HG02870 (cell line): ENCODE measurements around the gene IGFBP7.

ENCODE experiments used
- ATAC-seq: cut with Tn5 transposase; IDR thresholded peaks from one replicate; pipeline ENCODE4 v1.9.1; 2021; ENCODE audit warnings: mild to moderate bottlenecking, moderate library complexity; ENCODE audit not compliant: unreplicated experiment

Gene IGFBP7

DNA sequence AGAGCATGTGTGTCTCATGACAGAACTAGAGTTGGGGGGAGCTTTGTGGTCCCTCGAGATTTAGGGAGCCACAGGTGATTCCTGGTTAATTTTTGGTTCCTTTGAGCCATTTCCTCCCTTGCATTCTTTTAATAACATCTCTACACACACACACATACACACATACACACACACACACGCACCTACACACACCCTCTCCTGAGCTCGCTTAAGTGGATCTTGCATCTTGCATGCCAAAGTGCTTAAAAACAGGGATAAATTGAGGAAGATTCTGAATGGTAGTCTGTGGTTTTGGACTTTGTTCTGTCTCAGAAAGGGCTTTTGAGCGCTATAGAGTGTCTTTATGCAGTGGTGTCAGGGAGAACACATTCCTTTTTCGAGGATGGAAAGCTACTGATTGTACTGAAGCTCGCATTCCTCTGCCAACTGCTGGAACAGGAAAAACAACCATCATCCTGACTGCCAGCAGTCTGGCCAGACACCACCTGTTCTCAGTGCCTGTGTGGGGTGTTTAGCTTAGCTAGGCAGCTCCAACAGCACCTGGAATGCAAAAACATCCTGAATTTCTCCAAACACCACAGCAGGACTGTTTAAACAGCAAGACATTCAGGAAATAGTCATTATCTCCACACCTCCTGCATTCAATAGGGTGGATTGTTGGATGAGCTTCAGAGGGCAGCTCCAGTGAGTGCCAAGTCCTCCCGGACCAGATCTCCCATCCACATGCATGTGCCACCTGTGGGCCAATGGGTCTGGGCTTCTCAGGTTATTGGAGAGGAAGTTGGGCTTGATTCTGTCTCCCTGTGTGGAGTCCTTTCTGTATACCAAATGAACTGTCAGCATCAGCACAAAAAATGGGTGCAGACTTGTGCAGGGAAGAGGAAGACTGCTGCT lies 21.9 kb upstream of the IGFBP7 start:
- no peak for ATAC-seq

DNA sequence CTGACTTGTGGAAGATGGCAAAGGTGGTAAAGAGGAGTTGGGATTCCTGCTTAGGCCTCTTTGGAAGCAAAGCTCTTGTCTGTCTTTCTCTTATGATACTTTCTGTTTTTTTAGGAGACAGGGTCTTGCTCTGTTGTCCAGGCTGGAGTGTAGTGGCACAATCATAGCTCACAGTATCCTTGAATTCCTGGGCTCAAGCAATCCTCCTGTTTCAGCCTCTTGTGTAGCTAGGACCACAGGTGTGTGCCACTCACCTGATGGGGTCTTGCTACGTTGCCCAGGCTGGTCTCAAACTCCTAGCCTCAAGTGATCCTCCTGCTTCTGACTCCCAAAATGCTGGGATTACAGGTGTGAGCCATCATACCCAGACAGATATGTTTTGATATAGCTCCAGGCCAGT lies 19.3 kb upstream of the IGFBP7 start:
- no peak for ATAC-seq

DNA sequence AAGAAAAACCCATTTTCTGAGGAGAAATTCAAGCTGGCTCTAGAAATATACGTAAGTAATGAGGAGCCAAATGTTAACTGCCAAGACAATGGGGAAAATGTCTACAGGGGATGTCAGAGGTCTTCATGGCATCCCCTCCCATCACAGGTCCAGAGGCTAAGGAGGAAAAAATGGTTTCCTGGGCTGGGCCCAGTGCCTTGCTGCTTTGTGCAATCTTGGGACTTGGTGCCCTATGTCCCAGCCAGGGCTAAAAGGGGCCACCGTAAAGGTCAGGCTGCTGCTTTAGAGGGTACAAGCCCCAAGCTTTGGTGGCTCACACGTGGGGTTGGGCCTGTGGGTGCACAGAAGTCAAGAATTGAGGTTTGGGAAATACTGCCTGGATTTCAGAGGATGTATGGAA lies 17.2 kb upstream of the IGFBP7 start:
- no peak for ATAC-seq

DNA sequence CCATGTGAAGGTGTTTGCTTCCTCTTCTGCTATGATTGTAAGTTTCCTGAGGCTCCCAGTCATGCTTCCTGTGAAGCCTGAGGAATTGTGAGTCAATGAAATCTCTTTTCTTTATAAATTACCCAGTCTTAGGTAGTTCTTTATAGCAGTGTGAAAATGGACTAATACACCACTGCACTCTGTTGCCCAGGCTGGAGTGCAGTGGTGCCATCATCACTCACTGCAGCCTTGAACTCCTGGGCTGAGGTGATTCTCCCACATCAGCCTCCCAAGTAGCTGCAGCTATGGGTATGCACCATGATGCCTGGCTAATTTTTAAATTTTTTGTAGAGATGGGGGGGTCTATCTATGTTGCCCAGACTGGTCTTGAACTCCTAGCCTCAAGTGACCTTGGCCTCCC lies 15.8 kb upstream of the IGFBP7 start:
- ATAC-seq: no peak

DNA sequence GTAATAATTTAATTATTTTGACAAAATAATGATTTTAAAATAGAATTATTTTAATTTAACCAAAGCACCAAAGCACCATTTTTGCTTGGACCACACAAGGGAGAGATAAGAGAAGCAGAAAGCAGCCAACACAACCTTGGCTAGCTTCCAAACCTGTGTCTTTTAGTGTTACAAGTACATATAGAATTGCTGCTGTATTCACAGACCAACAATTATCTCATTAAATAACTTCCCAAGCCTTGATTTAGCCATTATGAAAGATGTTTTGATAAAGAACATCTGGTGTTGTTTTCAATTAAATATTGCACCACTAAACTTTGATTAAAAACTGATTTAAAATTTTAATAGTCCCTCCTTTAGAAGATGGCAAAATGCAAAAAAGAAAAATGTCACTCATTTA lies 14.0 kb upstream of the IGFBP7 start:
- no peak for ATAC-seq

DNA sequence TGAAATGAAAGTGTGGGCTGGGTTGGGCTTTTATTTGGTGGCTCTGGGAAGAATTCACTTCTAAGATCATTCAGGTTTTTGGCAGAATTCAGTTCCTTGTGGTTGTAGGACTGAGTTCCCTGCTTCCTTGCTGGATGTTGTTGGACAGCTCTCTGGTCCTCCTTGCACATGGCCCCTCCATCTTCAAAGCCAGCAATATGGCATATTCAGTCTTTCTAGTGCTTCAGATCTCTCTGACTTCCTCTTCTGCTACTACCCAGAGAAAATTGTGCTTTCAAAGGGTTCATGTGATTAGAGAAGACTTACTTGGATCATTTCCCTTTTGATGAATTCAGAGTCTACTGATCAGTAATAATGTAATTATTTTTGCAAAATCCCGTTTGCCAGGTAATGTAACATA lies 12.8 kb upstream of the IGFBP7 start:
- ATAC-seq: no peak

DNA sequence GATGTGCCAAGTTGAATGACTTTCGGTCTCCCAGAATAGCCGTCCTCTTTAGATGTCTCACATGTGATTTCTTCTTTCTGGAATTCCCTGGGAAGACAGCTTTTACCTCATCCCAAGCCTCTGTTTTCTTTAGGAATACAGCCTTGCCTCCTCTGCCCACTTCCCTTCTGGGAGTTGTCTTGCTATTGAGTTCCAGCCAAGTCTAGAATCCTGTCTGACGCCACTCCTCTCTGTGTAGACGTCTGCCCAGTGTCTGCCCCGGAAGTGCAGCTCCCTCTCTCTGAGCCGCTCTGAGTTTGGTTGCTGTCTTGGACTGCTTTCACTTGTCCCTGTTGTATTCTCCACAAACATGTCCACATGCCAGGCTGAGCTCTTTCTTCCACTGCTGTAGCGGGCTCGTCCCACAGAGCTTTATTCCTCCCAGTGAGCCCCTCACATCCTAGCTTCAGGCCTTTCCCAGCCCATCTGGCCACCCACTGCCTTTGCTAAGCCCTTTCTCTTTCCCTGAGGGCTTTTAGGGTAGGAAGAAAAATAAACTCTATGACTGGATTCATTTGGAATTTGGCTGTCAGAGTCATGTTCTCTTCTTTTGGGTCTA lies 9.0 kb upstream of the IGFBP7 start:
- no peak for ATAC-seq

DNA sequence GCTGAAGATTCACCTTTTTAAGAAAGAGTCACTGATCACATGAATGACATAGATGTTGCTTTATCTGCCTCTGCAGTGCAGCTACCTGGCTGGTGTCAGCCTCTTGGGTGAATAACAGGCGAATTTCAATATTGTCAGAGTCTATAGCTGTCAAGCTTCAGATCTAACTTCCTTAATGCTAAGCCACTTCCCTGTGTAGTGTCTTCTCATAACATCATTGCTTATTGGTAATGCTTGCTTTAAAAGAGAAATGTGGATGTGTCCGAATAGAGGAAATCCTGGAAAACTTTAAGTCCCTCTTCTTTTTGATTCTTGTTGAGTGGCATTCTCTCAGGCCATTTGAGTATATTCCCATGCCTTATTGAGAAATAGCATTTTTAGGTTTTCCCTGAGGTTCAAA lies 7.3 kb upstream of the IGFBP7 start:
- ATAC-seq: no peak

DNA sequence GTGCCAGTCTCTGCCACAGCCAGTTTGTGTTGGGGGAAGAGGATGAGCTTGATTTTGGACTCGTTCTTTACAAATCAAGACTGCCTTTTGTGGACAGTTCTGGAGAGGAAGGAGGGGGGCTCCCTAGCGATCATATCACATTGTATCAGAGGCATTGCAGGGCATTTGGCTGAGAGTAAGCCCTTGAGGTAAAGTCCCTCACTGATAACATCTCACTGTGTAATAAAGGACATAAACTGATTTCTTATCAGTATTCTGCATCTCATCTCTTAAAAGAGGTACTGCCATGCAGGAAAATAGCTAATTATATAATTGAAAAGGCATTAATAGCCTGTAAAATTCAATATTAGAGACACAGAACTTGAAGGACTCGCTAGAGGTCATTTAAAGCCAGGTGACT lies 6.1 kb upstream of the IGFBP7 start:
- no peak for ATAC-seq

DNA sequence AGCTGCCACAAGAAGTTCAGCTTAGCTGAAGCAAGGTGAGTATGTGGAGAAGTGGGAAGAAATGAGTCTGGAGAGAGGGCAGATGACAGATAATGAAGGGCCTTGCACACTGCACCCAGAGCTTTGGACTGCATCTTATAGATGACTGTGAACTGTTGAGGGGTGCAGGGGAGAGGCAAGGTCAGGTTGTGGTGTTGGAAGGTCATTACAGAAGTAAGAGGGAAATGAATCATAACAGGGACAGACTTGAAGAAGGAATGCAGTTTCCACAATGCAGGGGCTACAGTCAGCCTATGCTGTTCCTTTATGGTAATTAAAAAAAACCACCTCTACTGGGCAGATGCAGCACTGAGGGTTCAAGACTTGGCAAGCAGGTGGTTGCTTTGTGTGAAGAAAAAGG lies 4.8 kb upstream of the IGFBP7 start:
- no peak for ATAC-seq

DNA sequence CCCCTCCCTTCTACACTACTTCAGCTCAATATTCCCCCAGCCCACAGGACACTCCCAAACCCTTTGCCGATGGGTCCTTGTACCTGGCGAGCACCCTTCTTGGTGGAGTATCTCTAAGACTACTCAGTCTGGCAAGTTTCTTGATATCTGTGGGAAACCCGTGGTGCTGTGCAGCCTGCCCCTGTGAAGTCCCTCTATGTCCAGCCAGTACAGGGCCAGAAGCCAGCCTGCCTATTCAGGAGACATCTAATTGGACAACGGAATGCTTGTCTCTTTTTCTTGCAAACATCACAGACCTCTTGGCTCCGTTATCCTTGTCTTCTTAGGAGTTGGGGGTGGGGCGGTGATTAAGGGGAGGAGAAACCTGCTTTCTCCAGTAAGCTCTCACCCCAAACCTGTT lies 3.7 kb upstream of the IGFBP7 start:
- no peak for ATAC-seq

DNA sequence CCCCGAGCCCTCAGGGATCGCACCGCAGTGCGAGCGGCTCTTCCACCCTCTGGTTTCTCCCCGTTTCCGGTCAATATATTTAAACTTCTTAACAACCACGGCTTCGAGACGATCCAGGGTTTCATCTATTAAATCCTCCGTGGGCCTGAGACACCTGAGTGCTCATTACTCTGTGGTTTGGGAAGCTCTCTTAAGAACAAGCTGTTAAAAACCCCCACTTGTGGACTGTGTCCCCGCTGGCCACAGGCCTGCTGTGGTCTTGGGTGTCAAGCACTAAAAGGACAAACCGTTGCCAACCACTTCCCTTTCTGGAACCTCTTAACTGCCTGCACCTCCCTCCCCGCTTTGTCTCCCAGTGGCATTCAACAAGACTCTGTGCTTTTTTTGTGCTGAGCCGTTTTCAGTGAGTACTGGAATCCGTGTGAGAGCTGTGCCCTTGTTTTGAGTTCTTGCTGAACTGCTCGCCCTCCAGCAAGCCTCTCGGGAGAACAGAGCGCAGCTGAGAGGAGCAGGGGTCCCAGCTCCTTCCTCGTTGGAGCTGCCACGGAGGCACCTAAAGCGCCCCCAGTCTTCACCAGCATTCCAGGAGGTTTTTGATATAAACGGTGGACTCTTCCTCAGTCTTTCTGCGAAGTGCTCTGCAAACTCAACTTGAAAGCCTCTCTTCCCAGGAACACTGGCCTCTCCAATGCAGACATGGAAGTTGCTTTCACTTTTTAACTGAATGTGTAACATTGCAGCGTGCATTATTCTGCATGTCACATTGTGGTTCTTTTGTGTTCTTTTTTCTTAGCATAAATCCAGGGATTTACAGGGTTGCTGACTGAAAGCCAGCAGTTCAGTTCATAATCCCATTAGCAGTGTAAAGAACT lies 691 bp upstream of the IGFBP7 start:
- ATAC-seq: peak; percentile 48

DNA sequence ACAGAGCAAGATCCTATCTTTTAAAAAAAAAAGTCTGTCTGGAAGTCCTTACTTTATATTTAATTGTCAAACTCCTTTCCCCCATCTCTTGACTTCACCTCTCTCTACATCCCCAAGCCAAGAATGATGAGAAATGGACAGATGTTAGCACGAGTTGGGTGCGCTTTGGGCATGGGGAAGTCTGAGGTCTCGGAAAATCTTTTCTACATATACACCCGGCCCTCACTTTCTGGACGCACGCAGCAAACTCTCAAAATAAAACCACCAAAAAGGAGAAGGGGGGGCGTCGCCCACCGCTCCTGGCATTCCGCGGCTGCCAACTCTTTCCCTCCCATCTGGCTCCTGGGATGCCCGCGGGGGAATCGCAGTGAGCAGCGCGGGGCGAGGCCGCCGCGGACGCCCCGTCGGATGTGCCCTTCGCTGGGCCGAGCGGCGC lies 756 bp downstream of the IGFBP7 start:
- ATAC-seq: no peak

DNA sequence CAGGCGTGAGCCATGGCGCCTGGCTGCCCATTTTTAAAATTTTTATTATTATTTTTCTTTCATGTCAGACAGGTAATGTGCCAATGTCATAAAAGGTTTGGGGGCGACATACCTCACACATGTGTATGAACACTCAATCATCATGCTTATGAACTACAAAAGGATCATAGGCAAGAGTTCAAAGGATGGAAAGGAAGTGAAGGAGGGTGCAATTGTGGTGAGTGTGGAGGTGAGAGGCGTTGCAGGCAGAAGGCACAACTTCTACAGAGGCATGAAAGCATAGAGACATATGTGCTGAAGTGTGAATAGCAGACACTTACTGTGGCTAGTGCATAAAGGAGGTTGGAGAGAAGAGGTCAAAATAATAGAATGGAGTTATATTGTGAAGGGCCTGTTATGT lies 4.0 kb downstream of the IGFBP7 start:
- no peak for ATAC-seq

DNA sequence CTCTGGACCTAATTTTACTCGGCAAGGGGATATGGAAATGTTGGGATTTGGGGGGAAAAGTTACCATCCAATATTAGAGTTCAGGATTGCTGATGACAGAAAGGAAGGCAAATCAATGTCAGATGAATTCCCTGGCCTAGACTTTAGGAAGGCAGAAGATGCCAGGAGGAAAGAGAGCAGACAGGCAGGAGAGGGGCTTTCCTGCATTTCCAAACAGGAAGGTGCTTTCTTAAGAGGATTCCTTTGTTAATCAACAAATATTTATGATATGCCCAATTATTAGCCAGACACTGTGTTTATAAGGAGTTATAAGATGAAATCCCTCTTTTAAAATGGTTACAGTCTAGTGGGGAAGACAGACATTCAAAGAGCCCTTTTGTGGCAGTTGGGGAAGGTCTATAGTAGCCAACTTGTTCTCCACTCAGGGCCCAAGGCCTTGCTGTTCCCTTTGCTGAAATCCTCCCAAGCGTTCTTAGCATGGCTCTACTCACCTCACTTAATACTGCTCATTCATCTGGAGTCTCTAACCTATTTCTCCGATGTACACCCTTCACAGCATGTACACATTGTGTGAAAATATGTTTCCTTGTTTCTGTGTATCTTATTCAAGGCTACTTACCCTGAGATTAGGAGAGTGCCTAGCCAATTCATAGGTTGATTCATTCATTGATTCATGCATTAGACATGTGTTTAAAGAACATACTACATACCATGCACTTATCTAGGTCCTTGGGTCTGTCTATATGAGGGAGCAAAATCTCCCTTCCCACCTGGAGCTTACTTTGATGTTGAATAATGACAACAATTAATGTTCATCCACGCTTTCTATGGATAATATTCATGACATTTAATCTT lies 5.3 kb downstream of the IGFBP7 start:
- no peak for ATAC-seq

DNA sequence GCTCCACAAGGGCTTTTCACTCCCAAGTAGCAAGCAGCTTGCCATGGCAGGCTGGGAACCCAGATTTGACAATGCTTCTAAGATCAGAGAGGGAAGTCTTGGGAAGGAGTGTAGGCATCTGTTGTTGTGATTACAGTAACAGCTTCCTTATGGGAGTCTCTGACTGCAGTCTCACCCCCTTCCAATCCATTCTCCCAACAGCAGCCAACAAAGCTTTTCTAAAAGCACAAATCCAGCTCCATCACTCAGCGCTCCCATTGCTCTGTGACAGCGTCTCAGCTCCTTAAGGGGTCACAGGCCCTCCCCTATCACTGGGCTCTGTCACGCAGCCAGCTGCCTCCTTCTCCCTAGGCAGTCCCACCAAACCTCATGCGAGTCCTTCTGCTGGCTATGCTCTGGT lies 7.1 kb downstream of the IGFBP7 start:
- no peak for ATAC-seq

DNA sequence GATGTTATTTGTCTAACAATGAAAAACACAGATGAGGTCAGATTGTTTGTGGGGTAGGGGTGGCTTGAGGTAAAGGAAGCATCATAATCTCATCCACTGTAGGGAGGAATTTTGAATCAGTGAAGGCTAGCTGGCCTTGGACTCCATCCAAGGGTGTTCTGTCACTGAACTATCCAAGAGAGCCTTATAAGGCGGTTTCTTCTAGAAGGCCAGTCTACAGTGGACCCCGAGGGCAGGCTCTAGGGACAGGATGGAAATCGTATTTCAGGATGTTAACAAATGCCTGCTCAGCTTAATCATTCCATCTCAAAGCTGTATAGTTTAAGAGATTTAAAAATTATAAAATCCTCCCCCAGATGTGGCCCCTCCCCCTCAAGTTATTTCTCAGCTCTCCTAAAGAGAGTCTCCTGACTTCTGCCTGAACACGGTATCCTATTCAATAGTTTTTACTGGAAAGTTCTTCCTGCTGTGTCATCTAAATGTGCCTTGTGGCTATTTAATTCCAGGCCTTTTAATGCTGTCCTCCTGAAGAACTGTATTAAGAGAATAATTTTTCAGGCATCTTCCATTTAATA lies 8.0 kb downstream of the IGFBP7 start:
- no peak for ATAC-seq

DNA sequence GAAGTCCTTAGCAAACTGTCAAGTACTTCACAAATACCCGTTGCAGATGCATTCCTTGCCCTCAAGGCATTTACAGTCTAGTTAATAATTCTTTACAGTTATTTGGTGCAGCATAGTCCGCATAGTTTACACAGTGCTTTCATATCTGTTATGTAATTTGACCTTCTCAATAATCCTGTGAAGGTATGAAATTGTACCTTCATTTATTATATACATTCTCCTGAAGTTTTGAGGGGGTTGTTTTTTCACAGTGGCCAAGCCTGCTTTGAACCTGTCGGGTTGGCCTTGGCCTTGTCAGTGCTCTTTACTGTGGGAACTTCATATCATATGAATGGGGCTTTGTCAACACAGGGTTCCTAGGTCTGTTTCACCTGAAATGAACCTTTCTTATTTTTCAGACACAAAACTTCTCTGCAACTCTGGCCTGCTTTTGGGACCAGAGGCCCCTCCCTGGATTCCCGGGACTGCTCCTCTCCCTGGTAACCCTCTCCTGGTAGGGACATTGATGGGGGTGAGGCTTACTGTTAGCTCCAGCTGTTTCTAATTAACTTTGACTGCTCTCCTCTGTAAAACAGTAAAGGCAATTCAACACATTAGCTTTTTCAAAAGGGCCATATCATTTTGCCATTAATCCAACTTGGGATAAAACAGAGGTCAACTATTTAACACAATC lies 9.1 kb downstream of the IGFBP7 start:
- ATAC-seq: no peak

DNA sequence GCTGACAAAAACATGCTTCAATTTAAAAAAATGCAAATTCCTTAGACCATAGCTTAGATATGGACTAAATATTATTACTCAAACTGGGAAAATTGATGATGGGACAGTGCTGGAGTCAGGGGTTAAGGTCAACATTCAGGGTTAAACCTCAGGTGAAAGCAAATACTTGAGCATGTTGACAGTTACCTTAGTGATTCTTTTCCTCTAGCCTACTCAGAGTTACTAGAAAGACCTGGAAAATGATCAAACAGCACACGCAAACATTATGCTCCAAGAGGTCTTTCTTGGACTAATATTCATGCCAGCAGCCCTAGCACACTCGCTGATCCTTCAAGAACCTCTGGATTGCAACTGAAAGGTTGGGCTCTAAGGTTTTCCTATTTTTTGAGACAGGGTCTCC lies 10.8 kb downstream of the IGFBP7 start:
- no peak for ATAC-seq

DNA sequence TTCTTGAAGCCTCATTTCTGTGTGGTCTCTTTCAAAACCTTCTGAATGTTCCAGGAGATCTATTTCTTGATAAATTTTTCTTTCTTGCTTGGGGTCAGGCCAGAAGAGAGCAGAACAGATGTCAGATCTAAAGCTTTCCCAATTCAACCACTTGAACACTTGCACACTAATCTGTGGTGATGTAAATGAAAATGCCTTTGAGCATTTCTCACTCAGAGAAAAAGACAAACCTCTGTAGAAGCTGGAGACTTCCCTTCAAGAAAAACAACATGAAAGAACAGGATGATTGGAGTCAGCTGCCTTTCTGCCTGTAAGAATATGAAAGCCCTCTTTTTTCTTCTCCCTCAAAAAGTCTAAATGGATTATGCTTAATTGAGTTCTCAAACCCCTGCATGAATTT lies 11.2 kb downstream of the IGFBP7 start:
- ATAC-seq: no peak
